Heart left ventricle (tissue), 16 donors: ENCODE measurements around the gene MSX2. TPM values are rescaled to one million over a fixed set of nuclear protein-coding genes. Genes with fewer than 3 reads are reported as not detected.

ENCODE experiments used
- ATAC-seq, 4 donors: fragments of 200-7000 bp; cut with Tn5 transposase; one replicate each; pipeline ENCODE4 v1.9.1; 2020 to 2022; ENCODE audit warnings: moderate library complexity in 4 of 4, mild to moderate bottlenecking in 3 of 4, moderate number of reproducible peaks in 1 of 4
- DNase-seq, 5 donors: peaks; one replicate each; pipeline ENCODE4 v3.0.0-alpha.2; 2020
- H3K27ac ChIP-seq, 12 donors: fragments of 200-600 bp; sonication (generic) in 4 of 12; one replicate each; pipeline versions ENCODE4 v1.5.0 to v1.8.0; 2016 to 2022; ENCODE audit warnings: mild to moderate bottlenecking in 2 of 12
- H3K27me3 ChIP-seq, 9 donors: fragments of 200-600 bp; sonication (generic) in 2 of 9; one replicate each; pipeline versions ENCODE4 v1.5.1 to v1.8.0; 2016 to 2022; ENCODE audit warnings: mild to moderate bottlenecking in 3 of 9
- H3K36me3 ChIP-seq, 9 donors: fragments of 200-600 bp; sonication (generic) in 2 of 9; one replicate each; pipeline versions ENCODE4 v1.5.0 to v1.8.0; 2018 to 2022; ENCODE audit warnings: mild to moderate bottlenecking in 2 of 9
- H3K4me1 ChIP-seq, 12 donors: fragments of 200-600 bp; sonication (generic) in 4 of 12; one replicate each; pipeline versions ENCODE4 v1.5.0 to v1.8.0; 2016 to 2022; ENCODE audit warnings: mild to moderate bottlenecking in 3 of 12
- H3K4me3 ChIP-seq, 12 donors: fragments of 200-600 bp; sonication (generic) in 4 of 12; one replicate each; pipeline versions ENCODE4 v1.5.0 to v1.8.0; 2017 to 2022; ENCODE audit warnings: mild to moderate bottlenecking in 9 of 12, moderate library complexity in 4 of 12
- H3K9me3 ChIP-seq, 12 donors: fragments of 200-600 bp; sonication (generic) in 4 of 12; one replicate each; pipeline versions ENCODE4 v1.5.0 to v1.8.0; 2016 to 2022; ENCODE audit warnings: mild to moderate bottlenecking in 1 of 12
- POLR2A ChIP-seq, 2 donors: fragments of 450-650 bp; IDR thresholded peaks; one replicate each; pipeline ENCODE4 v1.6.1; 2017; ENCODE audit warnings: antibody characterized with exemption in 2 of 2, mild to moderate bottlenecking in 2 of 2, moderate library complexity in 2 of 2
- WGBS, 4 donors: extraction: QIAGEN DNeasy Blood & Tissue Kit in 2 of 4; methylation state at CpG; one replicate each; pipeline versions ENCODE4 v1.1.5 to v1.1.7; 2013 to 2018; 5-methylcytosine and 5-hydroxymethylcytosine counted together
- intact Hi-C, 10 donors: fragments of 100-400 bp; cut with DNase I; formaldehyde crosslinking; loops; one replicate each; pipeline versions ENCODE4 v1.11.1 to v1.14.2; 2022
- polyA plus RNA-seq, 2 donors: library from polyadenylated mRNA; stranded (reverse); fragments of 200-250 nt; gene quantifications; one replicate each; pipeline ENCODE4 v1.2.3, GENCODE V29; 2013
- total RNA-seq, 9 donors: library from RNA; depleted of rRNA in 2 of 9; stranded (reverse); fragments of >200 nt in 2 of 9; fragmentation: NEBNext Ultra II Directional in 3 of 9; extraction: Animal tissue kit (Norgen Biotek cat#: 25700) in 3 of 9; gene quantifications; one replicate each; pipeline versions ENCODE4 v1.1.0 to v1.2.4, GENCODE V29; 2016 to 2023
- TF ChIP-seq, protein P1 (sequence below), 12 donors: fragments of 200-600 bp; sonication (generic) in 4 of 12; IDR thresholded peaks; one replicate each; pipeline versions ENCODE4 v1.5.0 to v1.8.0; 2018 to 2022; ENCODE audit warnings: antibody characterized with exemption in 12 of 12, mild to moderate bottlenecking in 5 of 12
- donor health status: ischemic (EF 13 %, LVEDD 7.1; RV severe dilation, severe dysfunction).
- donor health status: healthy with polysubstance abuse.
- donor health status: DM: no; HTN: yes; CAD: no.
- donor health status: DM: no; HTN: no; CAD: no.
- donor health status: ischemic (EF 25% LVEDD 6.9; RV normal size, moderate dysfunction).
- donor health status: ischemic (EF 25% LVEDD 5.7; RV mildly dilated, moderate dysfunction).
- donor health status: healthy.
- donor health status: DM: yes; HTN: yes; CAD: no.
- donor health status: ischemic (EF 35%, LVEDD 5.7; RV mildly dilated, moderate dysfunction).
- donor health status: nonischemic (EF 11% LVEDD 7.7; RV severe dilation, severe dysfunction).
- donor health status: DM: yes; HTN: yes; CAD: no.
- donor health status: PGD.
- donor health status: ischemic (EF 29% LVEDD 5.4; RV normal size, mild dysfunction).
- donor health status: nonischemic (EF 23%, LVEDD 6.1; RV moderate dilation, normal function).

MSX2 gene
- total and polyA plus RNA-seq, 11 donors: 0.73 to 5.3 (median 1.6) TPM

DNA sequence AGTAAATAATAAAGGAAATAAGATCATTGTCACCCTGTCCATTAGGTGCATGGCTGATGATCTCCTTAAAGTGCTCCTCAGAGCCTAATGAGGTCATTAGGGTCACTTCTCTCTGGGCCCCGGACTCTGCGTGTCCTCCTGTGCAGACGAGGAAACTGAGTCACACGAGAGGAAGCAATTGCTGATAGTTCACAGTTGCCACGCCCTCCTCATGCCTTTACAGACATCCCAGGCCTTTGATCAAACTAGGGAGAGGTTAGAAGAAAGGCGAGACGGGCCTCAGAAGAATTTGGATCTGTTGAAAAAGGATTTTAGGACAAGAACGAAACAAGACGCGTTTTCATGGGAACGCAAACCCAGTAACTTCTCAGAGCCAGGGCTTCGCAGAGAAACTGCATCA lies 32.0 kb upstream of the MSX2 start:
- DNase-seq (no peak), ATAC-seq (no peak)
- 24 to 35% (median 33%) methylated on average over 12 of the region's 12 CpGs for WGBS, 4 donors
- Histone ChIP-seq H3K9me3 (no peaks in the 10 kb centered on the region), H3K4me1 (peaks cover 0 to 7% (median 0%) of the 10 kb centered on the region in 12 donors), H3K36me3 (no peaks in the 10 kb centered on the region), H3K27ac (no peak overlapping the region), H3K4me3 (no peak overlapping the region), H3K27me3 (peaks cover 23 to 87% (median 55%) of the 10 kb centered on the region in 9 donors)
- intact Hi-C loops: no loop called here
- TF ChIP-seq, protein P1, sequence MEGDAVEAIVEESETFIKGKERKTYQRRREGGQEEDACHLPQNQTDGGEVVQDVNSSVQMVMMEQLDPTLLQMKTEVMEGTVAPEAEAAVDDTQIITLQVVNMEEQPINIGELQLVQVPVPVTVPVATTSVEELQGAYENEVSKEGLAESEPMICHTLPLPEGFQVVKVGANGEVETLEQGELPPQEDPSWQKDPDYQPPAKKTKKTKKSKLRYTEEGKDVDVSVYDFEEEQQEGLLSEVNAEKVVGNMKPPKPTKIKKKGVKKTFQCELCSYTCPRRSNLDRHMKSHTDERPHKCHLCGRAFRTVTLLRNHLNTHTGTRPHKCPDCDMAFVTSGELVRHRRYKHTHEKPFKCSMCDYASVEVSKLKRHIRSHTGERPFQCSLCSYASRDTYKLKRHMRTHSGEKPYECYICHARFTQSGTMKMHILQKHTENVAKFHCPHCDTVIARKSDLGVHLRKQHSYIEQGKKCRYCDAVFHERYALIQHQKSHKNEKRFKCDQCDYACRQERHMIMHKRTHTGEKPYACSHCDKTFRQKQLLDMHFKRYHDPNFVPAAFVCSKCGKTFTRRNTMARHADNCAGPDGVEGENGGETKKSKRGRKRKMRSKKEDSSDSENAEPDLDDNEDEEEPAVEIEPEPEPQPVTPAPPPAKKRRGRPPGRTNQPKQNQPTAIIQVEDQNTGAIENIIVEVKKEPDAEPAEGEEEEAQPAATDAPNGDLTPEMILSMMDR (IDR thresholded peaks at IDR 0.05): no peak
- no peak for TF ChIP-seq POLR2A (IDR thresholded peaks at IDR 0.05)

GRCh38 chr5:174692982-174693422 lies 31.4 kb upstream of the MSX2 start:
- 4 to 6% (median 6%) methylated on average over 16 of the region's 16 CpGs for WGBS, 4 donors
- peaks cover 0 to 7% (median 0%) of the 10 kb centered on the region in 12 donors for H3K4me1 ChIP-seq
- no peak for DNase-seq
- H3K9me3 ChIP-seq: no peaks in the 10 kb centered on the region
- no peak overlapping the region for H3K27ac ChIP-seq
- no peaks in the 10 kb centered on the region for H3K36me3 ChIP-seq
- H3K27me3 ChIP-seq: peaks cover 21 to 85% (median 51%) of the 10 kb centered on the region in 9 donors
- H3K4me3 ChIP-seq: peak overlapping the region in 2 of 12 donors; percentile 10 to 12
- TF ChIP-seq POLR2A (IDR thresholded peaks at IDR 0.05): no peak
- ATAC-seq: no peak
- intact Hi-C loops: no loop called here

DNA sequence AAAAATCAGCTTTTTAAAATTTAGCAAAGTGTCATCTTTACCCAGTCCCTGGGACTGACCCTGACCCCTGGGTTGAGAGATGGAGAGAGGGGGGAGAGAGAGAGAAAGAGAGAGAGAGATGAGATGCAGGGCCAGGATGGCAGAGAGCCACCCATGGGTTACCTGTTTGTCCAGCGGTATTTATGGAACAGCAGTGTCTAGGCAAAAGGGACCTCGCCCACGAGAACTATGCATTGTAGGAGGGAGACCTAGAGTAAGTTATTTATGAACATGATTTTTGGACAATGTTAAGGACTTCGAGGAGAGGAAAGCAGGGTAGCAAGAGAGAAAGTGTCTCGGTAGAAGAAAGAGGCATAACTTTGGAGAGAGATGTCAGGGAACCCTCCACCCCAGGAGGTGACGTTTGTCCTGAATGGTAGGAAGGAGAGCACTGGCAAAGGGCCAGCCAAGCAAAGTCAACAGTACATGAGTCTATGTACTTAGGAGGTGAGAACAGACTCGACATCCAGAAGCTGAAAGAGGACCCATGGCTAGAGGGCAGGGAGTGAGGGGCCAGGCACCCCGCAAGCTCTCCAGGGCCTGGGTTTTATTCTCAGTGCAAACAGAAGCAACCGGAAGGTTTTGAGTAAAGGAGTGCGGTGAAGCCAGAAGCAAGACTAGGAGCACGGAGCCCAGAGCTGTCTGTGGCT lies 30.5 kb upstream of the MSX2 start:
- Histone ChIP-seq H3K27ac (no peak overlapping the region), H3K9me3 (no peaks in the 10 kb centered on the region), H3K36me3 (no peaks in the 10 kb centered on the region), H3K4me1 (peaks cover 0 to 7% (median 0%) of the 10 kb centered on the region in 12 donors), H3K4me3 (no peak overlapping the region), H3K27me3 (peaks cover 13 to 85% (median 47%) of the 10 kb centered on the region in 9 donors)
- 39 to 44% (median 41%) methylated on average over 9 to 11 of the region's 11 CpGs for WGBS, 4 donors
- TF ChIP-seq, protein P1 (IDR thresholded peaks at IDR 0.05): no peak
- no peak for TF ChIP-seq POLR2A (IDR thresholded peaks at IDR 0.05)
- ATAC-seq (no peak), DNase-seq (no peak)
- intact Hi-C loops: no loop called here

DNA sequence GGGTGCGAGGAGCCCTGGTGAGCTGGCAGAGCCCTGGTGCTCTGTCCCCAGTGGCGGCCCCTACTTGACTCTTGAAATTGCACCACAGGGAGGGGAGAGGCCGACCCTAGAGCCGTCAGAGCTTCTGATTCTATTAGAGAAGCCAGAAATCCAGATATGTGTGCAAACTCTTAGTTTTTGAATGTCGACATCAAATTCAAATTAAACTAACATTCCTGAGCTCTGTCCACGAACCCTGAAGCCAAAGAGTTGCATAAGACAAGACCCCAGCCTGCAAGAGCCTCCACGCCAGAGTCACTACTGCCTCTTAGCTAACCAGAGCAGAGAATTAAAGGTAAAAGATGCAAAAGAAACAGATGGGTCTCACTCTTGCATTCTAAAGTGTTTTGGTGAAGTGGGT lies 29.8 kb upstream of the MSX2 start:
- WGBS, 4 donors: 30 to 39% (median 38%) methylated on average over 7 of the region's 7 CpGs
- ATAC-seq: no peak
- no peak overlapping the region for H3K4me3 ChIP-seq
- no peak for DNase-seq
- H3K4me1 ChIP-seq: peaks cover 0 to 7% (median 0%) of the 10 kb centered on the region in 12 donors
- intact Hi-C loops: no loop called here
- H3K27me3 ChIP-seq: peaks cover 8 to 81% (median 39%) of the 10 kb centered on the region in 9 donors
- H3K9me3 ChIP-seq: no peaks in the 10 kb centered on the region
- no peak overlapping the region for H3K27ac ChIP-seq
- H3K36me3 ChIP-seq: no peaks in the 10 kb centered on the region
- no peak for TF ChIP-seq POLR2A (IDR thresholded peaks at IDR 0.05)
- TF ChIP-seq, protein P1 (IDR thresholded peaks at IDR 0.05): no peak
